SK-N-SH treated with all-trans-retinoic acid at 6 μM for 48 hours (cell line): ENCODE data around the gene IL9R.
"Not testable (repeated sequence)": the region's sequence is repeated elsewhere in the genome, so short reads cannot be mapped to it uniquely, and the experiment has no call there.

Source experiments
- ARNTL ChIP-seq: fragments of 450-650 bp; formaldehyde crosslinking; IDR thresholded peaks from 2 replicates; pipeline ENCODE4 v1.5.0; 2020; ENCODE audit warnings: low read depth, mild to moderate bottlenecking, moderate library complexity, borderline replicate concordance
- CSDC2 ChIP-seq: fragments of 250-450 bp; sonication (Bioruptor Pico); IDR thresholded peaks from 2 replicates; pipeline ENCODE4 v1.5.0; 2020; ENCODE audit warnings: mild to moderate bottlenecking, moderate library complexity
- OSR1 ChIP-seq: fragments of 250-450 bp; sonication (Bioruptor Pico); IDR thresholded peaks from 2 replicates; pipeline ENCODE4 v1.8.0; 2022; ENCODE audit warnings: moderate library complexity, mild to moderate bottlenecking, inconsistent platforms
- PPARA ChIP-seq: fragments of 250-450 bp; sonication (Bioruptor Pico); IDR thresholded peaks from 2 replicates; pipeline ENCODE4 v1.5.0; 2020; ENCODE audit warnings: mild to moderate bottlenecking, borderline replicate concordance
- ZNF8 ChIP-seq: fragments of 450-650 bp; formaldehyde crosslinking; IDR thresholded peaks from 2 replicates; pipeline ENCODE4 v1.5.0; 2020; ENCODE audit warnings: mild to moderate bottlenecking, moderate library complexity
- TF ChIP-seq, protein P1 (sequence below): fragments of 250-450 bp; sonication (Bioruptor Pico); IDR thresholded peaks from 2 replicates; pipeline ENCODE4 v1.5.0; 2020; ENCODE audit warnings: mild to moderate bottlenecking, moderate library complexity
- TF ChIP-seq, protein P2 (sequence below): fragments of 250-450 bp; sonication (Bioruptor Pico); IDR thresholded peaks from 2 replicates; pipeline ENCODE4 v1.8.0; 2020; ENCODE audit warnings: mild to moderate bottlenecking, moderate library complexity, borderline replicate concordance

DNA sequence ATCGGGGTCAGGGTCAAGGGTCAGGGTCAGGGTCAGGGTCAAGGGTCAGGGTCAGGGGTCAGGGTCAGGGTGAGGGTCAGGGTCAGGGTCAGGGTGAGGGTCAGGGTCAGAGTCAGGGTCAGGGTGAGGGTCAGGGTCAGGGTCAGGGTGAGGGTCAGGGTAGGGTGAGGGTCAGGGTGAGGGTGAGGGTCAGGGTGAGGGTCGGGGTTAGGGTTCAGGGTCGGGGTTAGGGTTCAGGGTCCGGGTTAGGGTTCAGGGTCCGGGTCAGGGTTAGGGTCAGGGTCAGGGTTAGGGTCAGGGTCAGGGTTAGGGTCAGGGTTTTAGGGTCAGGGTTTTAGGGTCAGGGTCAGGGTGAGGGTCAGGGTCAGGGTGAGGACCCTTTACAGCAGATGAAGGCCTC lies 22.4 kb downstream of the IL9R start:
- TF ChIP-seq, protein P1, sequence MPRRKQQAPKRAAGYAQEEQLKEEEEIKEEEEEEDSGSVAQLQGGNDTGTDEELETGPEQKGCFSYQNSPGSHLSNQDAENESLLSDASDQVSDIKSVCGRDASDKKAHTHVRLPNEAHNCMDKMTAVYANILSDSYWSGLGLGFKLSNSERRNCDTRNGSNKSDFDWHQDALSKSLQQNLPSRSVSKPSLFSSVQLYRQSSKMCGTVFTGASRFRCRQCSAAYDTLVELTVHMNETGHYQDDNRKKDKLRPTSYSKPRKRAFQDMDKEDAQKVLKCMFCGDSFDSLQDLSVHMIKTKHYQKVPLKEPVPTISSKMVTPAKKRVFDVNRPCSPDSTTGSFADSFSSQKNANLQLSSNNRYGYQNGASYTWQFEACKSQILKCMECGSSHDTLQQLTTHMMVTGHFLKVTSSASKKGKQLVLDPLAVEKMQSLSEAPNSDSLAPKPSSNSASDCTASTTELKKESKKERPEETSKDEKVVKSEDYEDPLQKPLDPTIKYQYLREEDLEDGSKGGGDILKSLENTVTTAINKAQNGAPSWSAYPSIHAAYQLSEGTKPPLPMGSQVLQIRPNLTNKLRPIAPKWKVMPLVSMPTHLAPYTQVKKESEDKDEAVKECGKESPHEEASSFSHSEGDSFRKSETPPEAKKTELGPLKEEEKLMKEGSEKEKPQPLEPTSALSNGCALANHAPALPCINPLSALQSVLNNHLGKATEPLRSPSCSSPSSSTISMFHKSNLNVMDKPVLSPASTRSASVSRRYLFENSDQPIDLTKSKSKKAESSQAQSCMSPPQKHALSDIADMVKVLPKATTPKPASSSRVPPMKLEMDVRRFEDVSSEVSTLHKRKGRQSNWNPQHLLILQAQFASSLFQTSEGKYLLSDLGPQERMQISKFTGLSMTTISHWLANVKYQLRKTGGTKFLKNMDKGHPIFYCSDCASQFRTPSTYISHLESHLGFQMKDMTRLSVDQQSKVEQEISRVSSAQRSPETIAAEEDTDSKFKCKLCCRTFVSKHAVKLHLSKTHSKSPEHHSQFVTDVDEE: not testable (repeated sequence)
- not testable (repeated sequence) for TF ChIP-seq ZNF8 (CRISPR knock-in tag); ARNTL; PPARA; OSR1 (CRISPR knock-in tag); CSDC2
- TF ChIP-seq, protein P2, sequence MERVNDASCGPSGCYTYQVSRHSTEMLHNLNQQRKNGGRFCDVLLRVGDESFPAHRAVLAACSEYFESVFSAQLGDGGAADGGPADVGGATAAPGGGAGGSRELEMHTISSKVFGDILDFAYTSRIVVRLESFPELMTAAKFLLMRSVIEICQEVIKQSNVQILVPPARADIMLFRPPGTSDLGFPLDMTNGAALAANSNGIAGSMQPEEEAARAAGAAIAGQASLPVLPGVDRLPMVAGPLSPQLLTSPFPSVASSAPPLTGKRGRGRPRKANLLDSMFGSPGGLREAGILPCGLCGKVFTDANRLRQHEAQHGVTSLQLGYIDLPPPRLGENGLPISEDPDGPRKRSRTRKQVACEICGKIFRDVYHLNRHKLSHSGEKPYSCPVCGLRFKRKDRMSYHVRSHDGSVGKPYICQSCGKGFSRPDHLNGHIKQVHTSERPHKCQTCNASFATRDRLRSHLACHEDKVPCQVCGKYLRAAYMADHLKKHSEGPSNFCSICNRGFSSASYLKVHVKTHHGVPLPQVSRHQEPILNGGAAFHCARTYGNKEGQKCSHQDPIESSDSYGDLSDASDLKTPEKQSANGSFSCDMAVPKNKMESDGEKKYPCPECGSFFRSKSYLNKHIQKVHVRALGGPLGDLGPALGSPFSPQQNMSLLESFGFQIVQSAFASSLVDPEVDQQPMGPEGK (CRISPR knock-in tag): not testable (repeated sequence)
